Activated T-cell treated with anti-CD3 and anti-CD28 coated beads, Interleukin-2, amount 50 U/mL, for 4 hours (primary cell): Measurements from ENCODE around the gene GATAD2B. TPM values are rescaled to one million over a fixed set of nuclear protein-coding genes. Genes with fewer than 3 reads are reported as not detected.
A peak's percentile ranks its signal among the peaks of the same experiment; 100 is the strongest.

Source experiments
- ATAC-seq, 2 donors: fragments of 200-7000 bp; cut with Tn5 transposase; one replicate each; pipeline ENCODE4 v1.10.0; 2021
- DNase-seq: peaks from one replicate; pipeline ENCODE4 v3.0.0-alpha.2; 2020
- H3K27me3 Mint-ChIP-seq: one replicate; pipeline ENCODE4 v1.8.0; 2021; ENCODE audit warnings: low read depth, mixed read lengths
- H3K36me3 Mint-ChIP-seq: one replicate; pipeline ENCODE4 v1.8.0; 2022; ENCODE audit warnings: mixed read lengths; ENCODE audit not compliant: insufficient read depth
- H3K4me1 Mint-ChIP-seq: one replicate; pipeline ENCODE4 v1.8.0; 2021; ENCODE audit warnings: low read depth, mixed read lengths
- H3K4me3 Mint-ChIP-seq: one replicate; pipeline ENCODE4 v1.8.0; 2021; ENCODE audit warnings: mild to moderate bottlenecking, moderate library complexity, mixed read lengths
- H3K9me3 Mint-ChIP-seq: one replicate; pipeline ENCODE4 v1.8.0; 2021; ENCODE audit warnings: mixed read lengths
- total RNA-seq, 3 donors: library from RNA; stranded (reverse); gene quantifications; one replicate each; pipeline ENCODE4 v1.2.1, GENCODE V29; 2021

GATAD2B gene
- total RNA-seq, 3 donors from 2014 or later: 57.3 to 58.3 (median 57.7) TPM

GRCh38 chr1:153832293-153832692 lies 90.5 kb downstream of the GATAD2B start:
- H3K27me3 Mint-ChIP-seq: no peaks in the 10 kb centered on the region
- H3K4me3 Mint-ChIP-seq: no peak overlapping the region
- no peak for DNase-seq
- H3K36me3 Mint-ChIP-seq: peaks cover 11% of the 10 kb centered on the region
- peaks cover 14% of the 10 kb centered on the region for H3K4me1 Mint-ChIP-seq
- no peak for ATAC-seq
- H3K9me3 Mint-ChIP-seq: no peaks in the 10 kb centered on the region

GRCh38 chr1:153831026-153831425 lies 91.7 kb downstream of the GATAD2B start:
- Mint-ChIP-seq H3K4me1 (peaks cover 7% of the 10 kb centered on the region), H3K27me3 (no peaks in the 10 kb centered on the region), H3K4me3 (no peak overlapping the region), H3K36me3 (peaks cover 11% of the 10 kb centered on the region), H3K9me3 (no peaks in the 10 kb centered on the region)
- ATAC-seq: no peak
- DNase-seq: no peak

- no peaks in the 10 kb centered on the region for H3K9me3 Mint-ChIP-seq
- ATAC-seq (peak; percentile 48 to 51), DNase-seq (no peak)
- H3K4me1 Mint-ChIP-seq: peaks cover 2% of the 10 kb centered on the region
- H3K27me3 Mint-ChIP-seq: no peaks in the 10 kb centered on the region
- peaks cover 8% of the 10 kb centered on the region for H3K36me3 Mint-ChIP-seq
- H3K4me3 Mint-ChIP-seq: no peak overlapping the region
Observed at GRCh38 chr1:153827168-153827964, 95.4 kb downstream of the GATAD2B start.

- peaks cover 35% of the 10 kb centered on the region for H3K36me3 Mint-ChIP-seq
- DNase-seq: no peak
- H3K27me3 Mint-ChIP-seq: no peaks in the 10 kb centered on the region
- H3K9me3 Mint-ChIP-seq: no peaks in the 10 kb centered on the region
- H3K4me1 Mint-ChIP-seq: no peaks in the 10 kb centered on the region
- ATAC-seq: no peak
- no peak overlapping the region for H3K4me3 Mint-ChIP-seq
Observed at GRCh38 chr1:153818876-153819275, 103.9 kb downstream of the GATAD2B start.

- Mint-ChIP-seq H3K4me1 (no peaks in the 10 kb centered on the region), H3K36me3 (peaks cover 41% of the 10 kb centered on the region), H3K27me3 (no peaks in the 10 kb centered on the region), H3K4me3 (no peak overlapping the region), H3K9me3 (no peaks in the 10 kb centered on the region)
- ATAC-seq (no peak), DNase-seq (no peak)
Observed at GRCh38 chr1:153816283-153816889, 106.4 kb downstream of the GATAD2B start.

- DNase-seq (no peak), ATAC-seq (peak; percentile 35 to 36)
- Mint-ChIP-seq H3K27me3 (no peaks in the 10 kb centered on the region), H3K36me3 (peaks cover 18% of the 10 kb centered on the region), H3K4me3 (peak overlapping the region; percentile 6), H3K4me1 (peaks cover 30% of the 10 kb centered on the region), H3K9me3 (no peaks in the 10 kb centered on the region)
Observed at GRCh38 chr1:153805886-153806719, 116.7 kb downstream of the GATAD2B start.

- no peaks in the 10 kb centered on the region for H3K9me3 Mint-ChIP-seq
- peak; percentile 38 for DNase-seq
- peaks cover 30% of the 10 kb centered on the region for H3K4me1 Mint-ChIP-seq
- peak; percentile 97 to 98 for ATAC-seq
- H3K36me3 Mint-ChIP-seq: peaks cover 15% of the 10 kb centered on the region
- H3K4me3 Mint-ChIP-seq: peak overlapping the region; percentile 6
- no peaks in the 10 kb centered on the region for H3K27me3 Mint-ChIP-seq
Observed at GRCh38 chr1:153805042-153805745, 117.6 kb downstream of the GATAD2B start.

- peaks cover 6% of the 10 kb centered on the region for H3K36me3 Mint-ChIP-seq
- no peaks in the 10 kb centered on the region for H3K27me3 Mint-ChIP-seq
- peaks cover 30% of the 10 kb centered on the region for H3K4me1 Mint-ChIP-seq
- no peak for ATAC-seq
- no peak for DNase-seq
- H3K4me3 Mint-ChIP-seq: no peak overlapping the region
- no peaks in the 10 kb centered on the region for H3K9me3 Mint-ChIP-seq
Observed at GRCh38 chr1:153804112-153804511, 118.7 kb downstream of the GATAD2B start.

GRCh38 chr1:153803470-153804056 lies 119.2 kb downstream of the GATAD2B start:
- H3K4me3 Mint-ChIP-seq: no peak overlapping the region
- DNase-seq (no peak), ATAC-seq (no peak)
- no peaks in the 10 kb centered on the region for H3K9me3 Mint-ChIP-seq
- H3K36me3 Mint-ChIP-seq: peaks cover 6% of the 10 kb centered on the region
- no peaks in the 10 kb centered on the region for H3K27me3 Mint-ChIP-seq
- peaks cover 30% of the 10 kb centered on the region for H3K4me1 Mint-ChIP-seq

- DNase-seq (no peak), ATAC-seq (no peak)
- H3K27me3 Mint-ChIP-seq: no peaks in the 10 kb centered on the region
- H3K36me3 Mint-ChIP-seq: peaks cover 3% of the 10 kb centered on the region
- peaks cover 31% of the 10 kb centered on the region for H3K4me1 Mint-ChIP-seq
- H3K4me3 Mint-ChIP-seq: no peak overlapping the region
- no peaks in the 10 kb centered on the region for H3K9me3 Mint-ChIP-seq
Observed at GRCh38 chr1:153801786-153802697, 120.7 kb downstream of the GATAD2B start.

GRCh38 chr1:153801028-153801625 lies 121.6 kb downstream of the GATAD2B start:
- DNase-seq (no peak), ATAC-seq (no peak)
- H3K9me3 Mint-ChIP-seq: no peaks in the 10 kb centered on the region
- H3K4me1 Mint-ChIP-seq: peaks cover 27% of the 10 kb centered on the region
- no peak overlapping the region for H3K4me3 Mint-ChIP-seq
- H3K27me3 Mint-ChIP-seq: no peaks in the 10 kb centered on the region
- H3K36me3 Mint-ChIP-seq: peaks cover 3% of the 10 kb centered on the region

GRCh38 chr1:153800516-153800915 lies 122.3 kb downstream of the GATAD2B start:
- DNase-seq (no peak), ATAC-seq (no peak)
- H3K9me3 Mint-ChIP-seq: no peaks in the 10 kb centered on the region
- no peak overlapping the region for H3K4me3 Mint-ChIP-seq
- H3K36me3 Mint-ChIP-seq: peaks cover 3% of the 10 kb centered on the region
- H3K4me1 Mint-ChIP-seq: peaks cover 21% of the 10 kb centered on the region
- H3K27me3 Mint-ChIP-seq: no peaks in the 10 kb centered on the region
